CD4-positive, alpha-beta T cell treated with Interleukin-4 for 4 hours (primary cell): ENCODE measurements around the gene SNX9.

ENCODE experiments used
- DNase-seq: peaks from one replicate; pipeline ENCODE4 v3.0.0-alpha.2; 2020

Gene SNX9

DNA sequence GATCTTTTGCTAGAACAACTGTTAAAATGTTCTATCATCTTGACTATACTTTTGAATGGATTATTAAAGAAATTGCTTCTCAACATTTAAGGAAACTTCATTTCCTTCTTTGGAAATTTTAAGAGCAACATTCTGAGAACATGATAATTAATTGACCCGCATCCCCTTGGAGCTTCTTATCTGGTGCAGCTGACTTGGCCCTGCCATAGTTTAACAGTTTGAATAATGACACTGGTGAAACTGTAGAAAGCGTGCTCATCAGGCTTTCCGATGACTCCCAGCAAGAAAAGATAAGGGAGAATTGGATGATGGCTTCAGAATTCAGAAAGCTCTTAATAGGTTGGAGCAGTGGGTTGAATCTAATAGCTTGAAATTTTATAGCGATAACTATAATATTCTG, 38.1 kb downstream of the SNX9 start:
- no peak for DNase-seq

DNA sequence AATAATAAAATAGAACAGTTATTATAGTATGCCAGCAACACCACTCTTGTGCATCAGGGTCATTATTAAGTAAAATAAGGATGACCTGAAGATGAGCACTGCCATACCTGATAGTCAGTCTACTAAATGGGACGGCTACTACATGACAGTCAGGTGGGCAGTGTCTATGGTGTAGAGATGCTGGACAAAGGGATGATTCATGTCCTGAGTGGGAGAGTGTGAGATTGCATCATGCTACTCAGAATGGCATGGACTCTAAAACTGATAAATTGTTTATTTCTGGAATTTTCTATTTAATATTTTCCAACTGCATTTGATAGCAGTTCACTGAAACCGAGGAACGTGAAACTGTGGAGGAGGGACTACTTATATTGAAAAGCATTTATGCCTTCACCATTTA, 38.8 kb downstream of the SNX9 start:
- no peak for DNase-seq

DNA sequence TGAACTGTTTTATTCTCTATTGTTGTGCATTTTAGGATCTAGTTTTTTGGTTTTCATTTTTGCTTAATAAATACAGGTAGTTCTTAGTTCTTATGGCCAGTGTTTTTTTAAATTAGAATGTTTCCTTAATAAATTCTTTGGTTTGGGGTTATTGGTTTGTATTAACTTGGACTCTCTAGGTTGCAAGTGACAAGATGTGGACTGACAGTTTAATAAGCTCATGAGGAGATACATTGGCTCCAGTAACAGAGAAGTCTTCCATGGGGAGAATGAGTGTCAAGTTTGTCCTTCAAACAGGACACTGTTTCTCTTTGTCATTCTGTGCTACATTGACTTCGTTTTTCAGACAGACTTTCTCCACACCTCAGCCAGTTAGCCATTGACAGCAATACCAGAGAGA, 39.7 kb downstream of the SNX9 start:
- DNase-seq = no peak

DNA sequence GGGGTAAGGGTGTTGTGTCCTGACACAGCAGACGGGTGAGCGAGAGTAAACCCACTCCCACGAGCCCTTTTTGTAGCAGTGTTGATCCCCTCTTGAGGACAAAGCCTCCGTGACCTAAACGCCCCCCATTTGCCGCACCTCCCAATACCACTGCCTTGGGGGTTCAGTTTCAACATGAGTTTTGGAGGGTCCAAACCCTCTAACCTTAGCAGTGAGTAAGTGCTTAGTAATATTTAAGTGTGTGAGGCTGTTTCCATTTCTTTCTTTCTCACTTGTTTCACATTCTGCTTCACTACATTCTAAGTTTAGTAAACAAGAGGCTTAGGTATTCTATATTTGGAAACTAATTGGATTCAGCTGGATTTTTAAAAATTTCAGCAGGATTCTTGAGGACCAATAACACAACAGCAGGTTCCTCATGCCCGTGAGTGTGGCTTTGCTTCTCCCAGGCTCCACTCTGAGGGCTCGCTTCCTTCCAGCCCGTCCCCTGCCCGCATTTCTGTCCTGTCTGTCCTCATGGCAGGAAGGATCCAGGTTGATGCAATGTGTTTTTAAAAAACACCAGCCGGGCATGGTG, 41.2 kb downstream of the SNX9 start:
- no peak for DNase-seq

DNA sequence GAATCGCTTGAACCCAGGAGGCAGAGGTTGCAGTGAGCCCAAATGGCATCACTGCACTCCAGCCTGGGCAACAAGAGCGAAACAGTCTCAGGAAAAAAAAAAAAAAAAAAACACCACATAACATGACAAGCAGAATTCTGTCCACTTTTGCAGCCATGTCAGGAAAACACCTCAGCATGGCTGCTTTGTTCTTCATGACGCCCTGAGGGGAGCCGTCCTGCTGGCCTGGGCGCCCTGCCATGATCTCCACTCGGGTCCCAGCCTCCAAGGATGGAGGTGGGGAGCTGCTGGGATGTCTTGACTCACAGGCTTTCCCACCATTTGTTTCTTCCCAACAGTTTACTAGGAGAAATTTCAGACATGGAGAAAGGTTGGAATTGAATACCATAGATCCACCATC, 42.2 kb downstream of the SNX9 start:
- DNase-seq = no peak

DNA sequence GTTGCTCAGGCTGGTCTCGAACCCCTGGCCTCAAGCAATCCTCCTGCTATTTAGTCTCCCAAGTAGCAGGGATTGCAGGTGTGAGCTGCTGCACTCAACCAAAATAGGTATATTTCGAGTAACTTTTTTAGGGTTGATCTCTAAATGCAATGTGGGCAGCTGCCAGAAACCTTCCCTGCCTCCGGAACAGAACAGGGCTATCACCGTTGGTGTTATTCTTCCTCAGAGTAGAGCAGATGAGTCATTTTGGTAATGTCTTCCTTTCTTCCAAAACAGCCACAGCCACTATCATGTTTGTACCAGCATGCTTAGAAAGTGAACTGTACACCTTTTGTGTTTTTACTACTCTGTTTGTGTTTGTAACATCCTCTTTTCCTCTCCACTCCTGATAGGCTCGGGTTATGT, 44.1 kb downstream of the SNX9 start:
- DNase-seq = peak; percentile 30

DNA sequence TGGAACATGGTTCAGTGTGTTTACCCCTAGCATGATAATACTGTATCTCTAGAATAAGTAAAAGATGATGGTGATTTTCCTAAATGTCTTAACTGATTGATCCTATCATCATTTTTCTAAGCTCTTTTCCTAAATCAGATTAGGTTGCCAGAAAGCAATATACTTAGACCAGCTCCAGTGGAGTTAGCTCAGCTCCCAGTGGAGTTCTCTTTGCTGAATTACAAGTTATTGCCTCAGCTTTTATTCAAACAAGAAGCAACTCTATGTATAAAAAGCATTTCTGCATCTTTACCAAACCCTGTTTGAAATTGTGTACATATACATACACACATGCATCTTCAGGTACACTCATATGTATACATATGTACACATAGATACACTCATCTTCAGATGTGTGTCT, 44.9 kb downstream of the SNX9 start:
- no peak for DNase-seq

DNA sequence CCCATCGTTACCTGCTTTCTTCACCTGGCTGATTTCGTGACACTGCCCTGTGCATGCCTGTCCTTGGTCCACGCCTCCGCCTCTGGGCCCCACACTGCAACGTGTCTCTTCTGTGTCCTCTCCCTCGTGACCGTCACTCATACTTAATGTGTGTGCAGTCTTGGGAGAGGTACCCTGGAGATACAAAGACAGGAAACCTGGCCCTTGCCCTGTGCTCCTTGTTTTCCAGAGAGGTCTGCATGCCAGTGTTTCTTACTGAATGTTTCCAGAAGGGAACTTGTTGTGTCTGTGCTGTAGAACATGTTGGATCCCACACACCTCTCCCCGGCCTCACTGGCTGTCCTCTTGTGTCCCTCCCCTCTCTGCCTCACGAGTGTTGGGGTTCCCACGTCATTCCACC, 45.8 kb downstream of the SNX9 start:
- DNase-seq = no peak

DNA sequence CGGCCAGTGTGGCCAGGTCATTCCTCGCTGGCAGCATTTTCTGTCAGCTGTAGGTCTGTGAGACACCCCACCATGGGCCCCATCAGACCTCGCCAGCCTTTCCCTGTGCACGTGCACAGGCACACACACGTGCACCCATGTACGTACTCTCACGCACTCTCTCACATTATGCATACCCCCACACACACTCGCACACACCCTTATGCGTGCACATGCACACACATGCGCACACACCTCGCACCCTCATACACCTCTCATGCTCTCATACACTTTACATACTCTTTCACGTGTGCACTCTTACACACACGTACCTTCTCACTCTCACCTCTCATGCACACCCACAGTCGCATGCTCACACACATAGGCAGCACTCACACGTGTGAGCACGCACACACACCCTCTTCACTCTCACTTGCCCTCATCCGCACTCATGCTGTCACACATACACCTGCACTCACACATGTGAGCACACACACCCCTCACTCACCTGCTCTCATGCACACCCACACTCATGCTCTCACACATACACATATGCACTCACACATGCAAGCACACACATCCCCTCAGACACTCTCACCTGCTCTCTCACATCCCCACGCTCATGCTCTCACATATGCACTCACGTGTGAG, 46.7 kb downstream of the SNX9 start:
- no peak for DNase-seq

DNA sequence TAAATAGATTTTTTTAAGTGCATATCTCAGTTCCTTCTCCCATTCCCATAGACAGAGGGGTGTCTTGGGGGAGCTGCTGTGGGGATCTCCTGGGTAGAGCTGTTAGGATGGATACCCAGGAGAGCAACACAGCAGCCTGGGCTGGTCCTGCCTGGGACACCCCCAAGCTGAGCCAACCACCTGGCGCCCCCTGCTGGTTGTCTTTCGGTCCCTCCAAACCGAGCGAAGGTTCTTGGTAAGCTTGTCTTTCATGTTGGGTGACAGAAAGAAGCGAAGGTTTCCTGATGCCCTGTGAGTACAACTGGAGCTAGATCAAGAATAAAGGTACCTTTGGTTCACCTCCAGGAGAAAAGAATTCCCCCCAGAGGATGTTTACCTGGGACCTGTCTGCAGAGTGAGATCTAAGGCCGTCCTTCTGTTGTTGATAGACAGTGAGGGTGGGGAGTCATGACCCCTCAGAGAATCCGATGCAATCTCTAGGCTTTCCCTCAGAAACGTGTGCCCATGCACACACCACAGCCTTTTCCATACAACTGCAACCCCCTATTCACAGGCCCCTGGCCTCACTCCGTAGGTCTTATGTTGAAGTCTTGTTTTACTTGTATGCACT, 50.8 kb downstream of the SNX9 start:
- peak; percentile 69 for DNase-seq

DNA sequence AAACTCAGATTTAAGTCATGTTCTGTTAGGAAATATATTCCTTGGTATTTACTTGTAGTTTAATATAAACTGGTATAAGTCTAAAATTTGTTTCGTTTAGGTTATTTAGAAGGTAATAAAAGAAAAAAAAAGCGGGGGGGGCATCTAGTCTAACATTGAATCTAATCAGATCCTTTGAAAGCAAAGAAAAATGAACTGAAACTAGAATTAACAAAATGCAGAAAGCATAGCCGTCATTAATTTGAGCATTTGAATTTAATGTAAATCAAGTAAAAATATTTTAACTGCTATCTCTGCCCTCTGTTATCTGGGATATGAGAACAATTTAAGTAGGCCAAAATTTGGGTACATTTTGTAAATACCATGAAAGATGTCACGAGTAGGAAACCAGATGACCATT, 54.1 kb downstream of the SNX9 start:
- DNase-seq = no peak

DNA sequence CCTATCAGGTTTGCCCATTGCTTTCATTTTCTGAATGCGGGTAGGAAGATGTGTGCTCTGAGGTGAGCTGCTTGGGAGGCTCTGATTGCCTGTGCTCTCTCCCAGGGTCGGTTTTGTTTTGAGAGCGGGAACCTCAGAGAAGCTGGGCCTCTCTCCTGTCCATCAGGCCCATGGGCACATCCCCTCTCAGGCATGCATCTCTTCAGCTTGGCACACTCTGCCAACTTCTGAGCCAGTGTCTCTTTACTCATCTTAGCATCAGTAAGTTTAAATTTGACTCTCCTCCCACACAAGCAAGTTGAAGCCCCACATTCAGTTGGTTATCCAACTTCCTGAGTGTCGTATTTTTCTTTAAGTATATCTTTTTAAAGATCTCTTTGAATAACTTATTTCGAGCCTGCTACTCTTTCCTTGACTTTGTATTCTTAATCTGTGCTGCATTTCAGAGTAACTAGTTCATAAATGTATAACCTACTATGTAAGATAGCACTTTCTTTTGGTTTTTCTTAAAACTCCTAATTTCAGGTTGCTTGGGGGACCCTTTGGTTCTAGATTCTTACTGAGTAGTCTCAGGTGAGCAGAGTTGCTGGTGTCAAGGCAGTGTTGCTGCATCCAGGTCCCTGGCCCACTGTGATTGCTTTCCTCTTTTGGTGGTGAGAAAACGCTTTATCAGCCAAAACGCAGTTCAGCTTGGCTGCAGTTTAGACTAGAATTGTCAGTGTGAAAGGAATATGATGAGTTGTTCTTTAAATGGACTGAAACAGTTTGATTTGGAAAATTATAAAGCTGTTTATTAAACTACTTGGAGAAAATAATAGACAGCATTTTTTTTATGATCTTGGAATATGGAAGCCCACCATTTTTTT, 54.8 kb downstream of the SNX9 start:
- no peak for DNase-seq

DNA sequence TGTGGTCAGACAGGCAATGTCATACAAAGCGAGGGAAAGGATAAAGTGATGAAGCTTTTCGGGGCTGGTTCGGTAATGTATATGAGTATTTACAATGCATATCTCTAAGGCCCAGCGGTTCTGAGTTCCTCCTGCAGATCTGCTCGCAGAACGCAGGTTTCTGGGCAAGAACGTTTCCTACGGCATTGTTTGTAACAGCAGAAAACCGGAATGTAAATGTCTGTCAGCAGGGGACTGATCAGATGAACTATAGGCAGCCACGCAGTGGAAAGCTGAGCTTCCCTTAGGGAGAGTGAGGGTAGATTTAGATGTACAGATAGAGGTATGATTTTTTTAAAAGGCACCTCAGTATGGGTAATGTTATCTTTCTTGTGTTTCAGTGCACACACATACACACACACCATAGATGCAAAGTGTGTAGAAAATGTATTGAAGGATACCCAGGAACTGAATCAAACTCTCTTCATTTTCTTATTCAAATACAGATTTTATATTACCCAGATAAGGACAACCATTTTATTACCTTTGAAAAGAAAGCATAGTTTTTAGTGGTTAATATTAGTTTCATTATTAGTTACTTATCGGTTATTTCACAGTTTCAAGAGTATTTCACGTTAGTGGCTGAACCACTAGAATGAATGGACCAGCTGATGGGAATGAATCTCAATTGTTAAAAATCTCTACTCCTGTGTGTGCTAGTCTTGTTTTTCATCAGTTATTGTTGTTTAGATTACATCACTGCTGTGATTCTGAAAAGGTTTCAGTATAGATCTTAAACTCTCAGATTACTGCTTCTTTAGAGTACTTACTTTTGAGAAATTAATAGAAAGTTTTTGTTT, 56.2 kb downstream of the SNX9 start:
- no peak for DNase-seq

DNA sequence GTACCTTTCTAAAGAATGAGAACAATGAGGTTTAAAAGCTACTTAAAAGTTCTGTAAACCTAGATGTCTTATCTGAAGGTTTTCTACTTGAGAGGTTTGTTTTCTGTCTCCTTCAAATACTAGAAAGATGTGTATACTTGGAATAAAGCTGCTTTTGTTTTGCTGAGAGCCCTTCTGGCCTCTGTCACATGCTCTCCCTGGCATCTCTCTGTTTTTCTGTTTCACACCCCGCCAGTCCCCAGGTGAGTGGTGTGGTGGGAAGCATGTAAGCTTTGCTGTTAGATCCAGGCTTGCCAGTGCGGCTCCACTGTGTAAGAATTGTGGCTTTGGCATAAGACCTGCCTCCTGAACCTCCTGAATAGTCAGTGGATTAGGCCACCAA, 56.8 kb downstream of the SNX9 start:
- DNase-seq = no peak

DNA sequence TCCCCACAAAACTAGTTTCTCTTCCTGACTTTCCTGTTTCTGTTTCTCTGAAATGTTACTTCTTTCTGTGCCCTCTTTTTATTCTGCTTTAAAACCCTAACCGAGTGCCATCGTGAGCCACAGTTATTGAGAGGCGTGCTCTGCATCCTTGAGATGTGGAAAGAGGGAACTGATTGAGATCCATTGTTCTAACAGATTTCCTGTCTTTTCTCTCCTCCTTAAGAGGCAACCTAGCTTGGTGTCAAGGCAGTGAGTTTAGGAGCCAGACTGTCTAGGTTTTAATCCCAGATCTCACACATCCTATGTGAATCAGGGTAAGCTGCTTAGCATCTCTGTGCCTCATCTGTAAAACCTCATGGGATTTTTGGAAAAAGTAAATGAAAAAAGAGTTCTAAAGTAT, 57.5 kb downstream of the SNX9 start:
- DNase-seq = no peak

DNA sequence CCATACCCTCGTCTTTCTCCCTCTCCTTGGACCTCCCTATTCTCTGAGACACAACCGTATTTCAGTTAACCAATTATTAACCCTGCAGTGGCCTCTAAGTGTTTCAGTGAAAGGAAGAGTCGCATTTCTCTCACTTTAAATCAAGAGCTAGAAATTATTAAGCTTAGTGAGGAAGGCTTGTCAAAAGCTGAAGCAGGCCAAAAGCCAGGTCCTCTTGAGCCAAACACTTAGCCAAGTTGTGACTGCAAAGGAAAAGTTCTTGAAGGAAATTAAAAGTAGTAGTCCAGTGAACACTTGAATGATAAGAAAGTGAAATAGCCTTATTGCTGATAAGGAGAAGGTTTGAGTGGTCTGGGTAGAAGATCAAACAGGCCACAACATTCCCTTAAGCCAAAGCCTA, 58.3 kb downstream of the SNX9 start:
- DNase-seq = no peak

DNA sequence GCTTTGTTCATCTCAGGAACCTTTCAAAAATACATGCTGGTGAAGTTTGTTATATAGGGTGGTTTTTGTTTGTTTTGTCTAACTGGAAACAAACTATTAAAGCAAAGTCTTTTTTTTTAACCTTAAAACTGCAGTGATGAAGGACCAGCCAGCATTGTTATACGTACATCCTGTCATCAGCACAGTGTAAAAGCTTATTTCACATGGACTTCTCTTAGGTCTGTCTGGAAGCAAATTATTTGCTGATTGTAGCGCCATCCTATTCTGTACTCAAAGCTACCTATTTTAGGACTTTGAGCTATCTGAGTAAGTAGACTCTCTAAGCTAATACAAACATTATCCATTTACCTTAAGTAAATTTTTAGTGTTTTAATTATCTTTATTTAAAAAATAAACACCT, 61.7 kb downstream of the SNX9 start:
- DNase-seq = no peak

DNA sequence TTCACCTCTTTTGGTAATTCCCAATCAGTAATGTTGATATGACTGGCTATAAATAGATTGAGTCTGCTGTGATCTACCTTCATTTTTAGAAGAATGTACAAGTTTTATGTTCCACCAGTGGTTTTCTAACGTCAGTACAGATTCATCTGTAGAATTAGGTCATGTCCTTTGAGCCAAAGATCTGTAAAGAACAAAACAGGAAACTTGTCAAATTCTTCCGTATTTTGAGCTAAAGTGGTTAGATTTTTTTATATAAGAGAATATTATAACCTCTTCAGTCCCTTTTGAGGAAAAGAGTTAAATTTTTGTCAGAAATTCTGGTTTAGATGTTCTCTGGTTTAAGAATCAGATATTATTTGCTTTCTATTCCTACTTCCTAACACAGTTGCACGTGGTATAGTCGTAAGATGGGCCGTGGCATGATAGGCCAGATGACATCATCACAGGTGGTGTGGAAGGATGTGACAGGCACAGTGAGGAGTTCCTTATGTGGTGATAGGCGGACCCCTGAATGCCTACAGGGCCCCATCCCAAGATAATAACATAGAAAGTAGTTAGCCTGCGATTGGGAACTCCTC, 62.3 kb downstream of the SNX9 start:
- DNase-seq = peak; percentile 58

DNA sequence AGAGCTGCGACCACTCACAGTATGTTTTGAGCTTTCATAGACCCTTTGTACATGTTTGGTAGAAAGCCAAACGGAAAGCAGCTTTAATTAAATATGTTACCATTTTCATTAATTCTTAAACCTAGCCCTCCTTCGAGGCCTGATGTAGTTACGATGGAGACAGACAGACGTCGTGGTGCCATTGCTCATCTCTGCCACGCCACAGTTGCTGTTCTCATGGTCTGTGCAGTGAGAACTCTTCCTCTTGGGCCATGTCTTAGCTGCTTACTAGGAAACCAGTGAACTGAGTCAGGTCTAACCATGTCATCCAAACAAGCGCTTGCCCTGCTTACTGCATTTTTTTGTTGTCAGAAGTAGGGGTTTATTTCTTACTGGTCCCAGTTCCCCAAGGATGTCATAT, 62.8 kb downstream of the SNX9 start:
- DNase-seq = peak; percentile 24

DNA sequence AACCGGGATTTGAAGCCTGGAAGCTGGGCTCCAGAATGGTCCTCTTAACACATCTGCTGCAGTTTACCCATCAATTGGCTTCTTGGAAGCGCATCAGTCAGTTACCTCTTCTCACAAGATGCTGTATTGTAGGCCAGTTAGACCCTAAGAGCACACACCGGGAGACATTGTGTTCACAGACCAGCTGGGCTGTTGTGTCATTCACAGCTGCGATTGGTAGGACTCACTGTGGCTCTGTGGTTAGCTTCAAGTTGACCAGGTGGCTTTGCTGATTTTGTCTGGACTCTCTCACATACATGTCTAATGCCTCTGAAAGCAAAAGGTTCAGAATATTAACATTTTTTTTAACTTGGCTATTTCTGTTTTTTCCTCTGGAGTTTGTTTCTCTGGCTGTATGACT, 64.8 kb downstream of the SNX9 start:
- no peak for DNase-seq

DNA sequence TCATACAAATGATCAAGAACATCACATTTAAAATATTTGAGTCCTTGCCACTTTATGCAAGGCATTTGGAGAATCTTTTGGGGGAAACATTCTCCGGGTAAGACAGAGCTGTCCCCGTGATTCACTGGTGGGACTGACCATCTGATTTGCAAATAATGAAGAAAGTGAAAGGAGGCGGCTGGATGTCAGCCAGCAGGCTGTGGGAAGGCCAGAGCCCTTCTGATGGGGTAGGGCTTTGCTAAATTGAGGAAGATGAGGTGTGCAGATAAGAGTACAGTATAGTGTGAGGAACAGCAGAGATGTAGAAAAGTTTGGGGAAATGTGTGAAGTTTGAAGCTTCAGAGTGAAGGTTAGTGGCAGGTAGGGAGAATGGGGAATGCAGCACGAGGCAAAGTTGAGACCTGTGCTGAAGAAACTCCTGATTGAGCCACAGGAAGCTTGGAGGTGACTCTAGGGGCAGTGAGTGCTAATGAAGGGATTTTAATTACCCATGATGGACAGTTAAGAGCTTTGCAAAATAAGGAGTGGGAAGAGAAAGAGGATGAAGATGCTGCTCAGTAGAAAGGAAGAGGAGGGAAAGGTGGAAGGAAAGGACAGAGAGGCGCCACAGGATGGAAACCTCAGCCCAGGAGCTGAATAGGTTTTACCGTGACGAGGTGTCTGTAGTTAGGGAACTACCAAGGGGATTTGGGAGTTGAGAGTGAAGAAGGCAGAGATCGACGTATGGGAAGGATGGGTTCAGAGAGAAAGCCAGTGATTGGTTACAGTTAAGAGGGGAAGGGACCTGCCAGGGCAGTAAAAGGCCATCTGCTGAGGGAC, 68.7 kb downstream of the SNX9 start:
- no peak for DNase-seq

DNA sequence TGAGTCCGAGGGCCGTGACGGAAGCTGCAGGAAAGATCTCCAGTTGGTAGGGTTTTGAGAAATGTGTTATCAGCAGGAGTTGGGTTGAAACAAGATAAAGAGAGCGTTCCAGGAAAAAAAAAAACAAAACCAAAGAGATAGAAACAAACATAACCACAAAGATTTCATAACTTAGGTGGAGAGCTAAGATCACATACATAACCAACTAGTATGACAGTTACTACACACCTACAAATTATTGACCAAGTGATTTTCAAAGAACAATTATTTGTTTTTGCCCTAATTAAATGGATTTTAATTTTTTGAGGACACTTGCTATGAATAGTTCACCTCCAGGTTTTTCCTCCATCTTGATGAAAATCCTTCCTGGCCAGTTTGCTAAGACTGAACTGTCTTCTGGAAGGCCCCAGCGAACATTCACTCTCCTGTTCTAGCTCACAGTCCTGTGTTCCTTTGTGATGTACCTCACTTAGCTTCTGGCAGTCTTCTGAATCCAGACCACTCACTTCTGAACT, 69.4 kb downstream of the SNX9 start:
- no peak for DNase-seq
